Superior temporal gyrus (tissue), 1 donor: Measurements from ENCODE around the gene CPM.
"Not testable (repeated sequence)": the region's sequence is repeated elsewhere in the genome, so short reads cannot be mapped to it uniquely, and the experiment has no call there.

Experiments
- DNase-seq: peaks from one replicate; pipeline ENCODE4 v3.0.0-alpha.2; 2016; ENCODE audit errors: extremely low spot score

Gene CPM

GRCh38 chr12:68827895-68828671 lies 104.9 kb downstream of the CPM start:
- DNase-seq = no peak

- no peak for DNase-seq
Observed at GRCh38 chr12:68825569-68826217, 107.3 kb downstream of the CPM start.

- DNase-seq = no peak
Observed at GRCh38 chr12:68824597-68825250, 108.2 kb downstream of the CPM start.

GRCh38 chr12:68824131-68824530 lies 108.8 kb downstream of the CPM start:
- no peak for DNase-seq

- DNase-seq = no peak
Observed at GRCh38 chr12:68823696-68824095, 109.3 kb downstream of the CPM start.

GRCh38 chr12:68821357-68822188 lies 111.4 kb downstream of the CPM start:
- no peak for DNase-seq

- DNase-seq = not testable (repeated sequence)
Observed at GRCh38 chr12:68819481-68819880, 113.5 kb downstream of the CPM start.

GRCh38 chr12:68815928-68816800 lies 116.8 kb downstream of the CPM start:
- DNase-seq = no peak

- no peak for DNase-seq
Observed at GRCh38 chr12:68815232-68815927, 117.6 kb downstream of the CPM start.

- DNase-seq = no peak
Observed at GRCh38 chr12:68814490-68815231, 118.3 kb downstream of the CPM start.

GRCh38 chr12:68813242-68813593 lies 119.8 kb downstream of the CPM start:
- DNase-seq = no peak

GRCh38 chr12:68812553-68813241 lies 120.3 kb downstream of the CPM start:
- DNase-seq = no peak

GRCh38 chr12:68811573-68811972 lies 121.4 kb downstream of the CPM start:
- not testable (repeated sequence) for DNase-seq

- DNase-seq = not testable (repeated sequence)
Observed at GRCh38 chr12:68810027-68810389, 123.0 kb downstream of the CPM start.

- DNase-seq = no peak
Observed at GRCh38 chr12:68809190-68810026, 123.6 kb downstream of the CPM start.

GRCh38 chr12:68808388-68809189 lies 124.4 kb downstream of the CPM start:
- DNase-seq = peak; percentile 48
